NCI-H2196 (cell line): ENCODE results near the gene TEX26.

Source experiments
- DNase-seq: peaks from one replicate; lab custom pipeline; 2025; ENCODE audit not compliant: unreplicated experiment; lab: John Stamatoyannopoulos, UW

Gene TEX26

GRCh38 chr13:31011193-31011860, 78.9 kb downstream of the TEX26 start:
- DNase-seq = no peak

DNA sequence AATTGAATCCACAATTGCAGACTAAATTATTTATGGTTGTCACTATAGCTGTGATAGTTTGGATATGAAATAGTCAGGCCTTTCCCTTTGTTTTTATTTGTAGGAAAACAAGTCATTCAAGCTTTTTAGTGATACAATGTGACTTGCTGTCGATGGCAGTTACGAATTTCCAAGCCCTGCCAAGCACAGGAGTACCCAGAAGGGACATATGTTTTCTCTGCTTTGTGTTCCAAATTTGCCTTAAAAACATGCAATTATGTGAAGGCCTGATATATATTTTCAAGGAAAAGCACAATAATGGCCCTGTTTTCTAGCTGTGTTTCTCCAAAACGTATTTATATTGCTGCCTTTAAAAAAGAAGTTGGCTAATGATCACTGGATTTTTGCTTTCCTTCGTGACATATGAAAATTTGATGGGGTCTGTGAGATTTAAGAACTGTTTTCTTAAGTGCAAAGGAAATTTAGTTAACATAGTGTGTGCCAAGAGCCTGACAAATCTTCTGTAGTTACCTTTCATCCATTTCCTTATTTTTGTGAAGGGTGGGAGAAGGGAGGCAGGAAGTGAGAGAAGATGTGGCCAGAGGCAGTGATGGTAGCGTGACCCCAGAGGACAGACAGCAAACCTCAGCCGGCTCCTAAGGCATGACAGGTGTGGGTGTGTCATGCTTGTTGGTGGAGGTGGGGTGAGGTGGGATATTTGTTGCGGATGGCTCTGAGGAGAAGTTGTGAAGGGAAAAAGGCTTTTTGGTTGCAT, 79.6 kb downstream of the TEX26 start:
- no peak for DNase-seq

GRCh38 chr13:31012655-31013024, 80.2 kb downstream of the TEX26 start:
- no peak for DNase-seq

DNA sequence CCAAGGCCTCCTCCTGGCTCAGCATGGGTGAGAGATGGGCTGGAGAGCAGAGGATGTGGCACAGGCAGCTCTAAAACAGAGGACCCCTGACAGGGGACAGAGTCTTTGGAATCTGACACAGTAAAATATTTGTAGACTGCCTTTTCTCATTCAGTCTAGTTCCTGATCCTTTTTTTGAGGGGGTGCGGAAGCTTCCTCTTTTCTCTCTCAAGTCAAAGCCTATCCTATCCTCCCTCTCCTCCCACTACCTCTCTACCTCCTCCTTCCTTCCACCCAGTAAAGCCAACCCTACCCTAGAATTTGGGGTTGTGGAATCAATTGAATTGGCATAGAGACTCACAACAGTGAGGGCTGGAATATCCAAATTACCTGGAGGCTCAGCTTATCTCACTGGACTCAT, 82.0 kb downstream of the TEX26 start:
- DNase-seq = no peak

DNA sequence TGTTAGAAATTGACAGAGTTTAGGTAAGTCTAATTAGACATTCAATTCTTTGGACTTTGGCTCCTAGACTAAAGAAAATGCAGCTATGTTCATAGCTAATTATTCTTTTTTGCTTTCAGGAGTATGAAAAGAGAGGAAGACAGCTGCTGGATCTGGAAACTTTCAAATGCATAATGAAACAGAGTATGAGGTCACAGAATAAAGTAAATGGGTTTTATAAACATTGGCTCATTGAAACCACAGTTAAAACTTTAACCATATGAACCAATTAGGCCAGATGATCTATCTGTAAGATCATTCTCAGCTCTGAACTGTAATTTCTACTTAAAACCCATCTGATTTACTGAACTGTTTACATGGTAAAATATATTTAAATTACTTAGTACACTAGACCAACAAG, 82.7 kb downstream of the TEX26 start:
- DNase-seq = no peak

DNA sequence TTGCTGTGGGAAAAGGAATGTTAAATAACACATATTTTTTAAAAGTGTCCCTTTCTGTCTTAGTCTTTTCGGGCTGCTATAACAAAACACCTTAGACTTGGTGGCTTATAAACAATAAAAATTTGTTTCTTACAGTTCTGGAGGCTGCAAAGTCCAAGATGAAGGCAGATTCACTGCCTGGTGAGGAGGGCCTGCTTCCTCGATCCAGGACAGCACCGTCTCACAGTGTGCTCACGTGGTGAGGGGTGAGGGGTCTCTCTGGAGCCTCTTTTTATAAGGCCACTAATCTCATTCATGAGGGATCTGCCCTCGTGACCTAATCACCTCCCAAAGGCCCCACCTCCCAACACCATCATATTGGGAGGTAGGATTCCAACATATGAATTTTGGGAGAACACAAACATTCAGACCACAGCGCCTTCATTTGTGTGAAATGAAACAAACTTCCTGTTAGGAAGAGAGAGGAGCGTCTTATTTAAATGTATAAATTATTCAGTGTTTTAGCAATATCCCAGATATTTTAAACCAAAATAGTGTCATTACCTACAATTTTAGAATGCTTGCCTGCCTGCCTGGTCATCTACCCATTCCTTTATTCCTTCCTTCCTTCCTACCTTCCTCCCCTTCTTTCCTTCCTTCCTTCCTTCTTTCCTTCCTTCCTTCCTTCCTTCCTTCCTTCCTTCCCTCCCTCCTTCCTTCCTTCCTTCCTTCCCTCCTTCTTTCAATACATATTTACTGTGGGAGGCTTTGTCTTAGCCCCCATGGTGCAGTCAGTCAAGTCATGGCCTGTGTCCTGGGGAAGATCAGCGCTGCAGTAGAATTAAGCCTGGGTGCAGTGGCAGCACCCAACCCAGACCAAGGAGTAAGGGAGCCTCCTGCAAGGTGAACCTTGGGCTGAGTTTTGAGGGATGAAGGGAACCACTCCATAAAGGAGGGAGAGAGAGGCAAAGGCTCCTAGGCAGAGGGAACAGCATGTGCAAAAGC, 84.2 kb downstream of the TEX26 start:
- DNase-seq = no peak

GRCh38 chr13:31018511-31018910, 86.1 kb downstream of the TEX26 start:
- no peak for DNase-seq

- DNase-seq = no peak
Measured at GRCh38 chr13:31020996-31021395, 88.5 kb downstream of the TEX26 start.

GRCh38 chr13:31022288-31022895, 89.9 kb downstream of the TEX26 start:
- DNase-seq = no peak

DNA sequence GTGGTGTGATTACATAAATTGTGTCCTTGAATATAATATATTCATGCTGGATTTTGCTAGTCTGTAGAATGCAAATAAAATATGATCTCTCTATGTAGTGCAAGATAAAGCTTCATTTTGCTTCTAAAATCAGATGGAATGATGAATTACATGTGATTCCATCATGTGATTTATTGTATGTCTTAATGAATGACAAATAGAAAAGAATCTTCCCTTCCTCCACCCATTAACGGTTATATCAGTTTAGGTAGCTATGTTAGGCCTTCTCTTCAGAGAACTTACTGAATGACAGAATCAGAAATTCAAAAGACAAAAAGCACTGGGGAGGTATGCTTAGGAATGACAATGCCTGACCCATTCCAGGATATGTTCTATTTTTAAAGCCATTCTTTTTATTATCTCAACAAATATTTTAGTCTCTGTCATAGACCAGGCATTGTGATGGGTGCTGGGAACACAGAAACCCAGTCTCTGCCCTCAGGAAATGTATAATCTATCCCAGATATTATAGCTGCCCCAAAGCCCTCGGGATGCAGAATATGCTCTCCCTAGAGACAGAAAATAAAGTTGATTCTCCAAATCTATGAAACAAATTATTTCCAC, 90.6 kb downstream of the TEX26 start:
- DNase-seq = no peak
